Retinal pigment epithelial cell (primary cell): ENCODE results near the gene SHROOM3.
"Not testable (repeated sequence)": the region's sequence is repeated elsewhere in the genome, so short reads cannot be mapped to it uniquely, and the experiment has no call there.

Experiments
- DNase-seq: peaks from one replicate; pipeline ENCODE4 v3.0.0-alpha.2; 2010; ENCODE audit warnings: low read depth
- H3K4me3 ChIP-seq: 2 replicates; pipeline ENCODE4 v1.5.1; 2011; ENCODE audit warnings: mild to moderate bottlenecking, low read length, control low read depth, moderate library complexity
- TF ChIP-seq, protein P1 (sequence below): conservative IDR thresholded peaks from 2 replicates; pipeline ENCODE4 v1.5.1; 2011; ENCODE audit warnings: low read depth, low read length, control low read depth, inconsistent platforms

The SHROOM3 gene

DNA sequence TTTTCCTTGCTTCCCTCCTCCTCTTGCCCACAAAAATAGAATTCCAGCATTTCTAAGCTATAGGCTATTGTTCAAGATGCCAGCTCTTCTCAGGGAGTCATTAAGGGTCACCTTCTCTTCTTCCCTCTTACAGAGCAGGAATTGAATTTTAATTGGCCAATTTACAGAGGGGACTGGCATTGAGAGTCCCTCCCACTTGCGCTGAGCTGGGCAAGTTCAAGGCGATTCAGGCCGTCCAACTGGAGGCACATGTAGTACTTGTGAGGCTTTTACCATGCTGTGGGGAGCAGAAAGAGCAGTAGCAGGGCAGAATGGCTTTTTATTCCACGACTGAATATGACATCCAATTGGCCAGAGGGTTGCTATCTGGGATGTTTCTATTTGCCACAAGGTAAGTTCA, 281.0 kb downstream of the SHROOM3 start:
- TF ChIP-seq, protein P1, sequence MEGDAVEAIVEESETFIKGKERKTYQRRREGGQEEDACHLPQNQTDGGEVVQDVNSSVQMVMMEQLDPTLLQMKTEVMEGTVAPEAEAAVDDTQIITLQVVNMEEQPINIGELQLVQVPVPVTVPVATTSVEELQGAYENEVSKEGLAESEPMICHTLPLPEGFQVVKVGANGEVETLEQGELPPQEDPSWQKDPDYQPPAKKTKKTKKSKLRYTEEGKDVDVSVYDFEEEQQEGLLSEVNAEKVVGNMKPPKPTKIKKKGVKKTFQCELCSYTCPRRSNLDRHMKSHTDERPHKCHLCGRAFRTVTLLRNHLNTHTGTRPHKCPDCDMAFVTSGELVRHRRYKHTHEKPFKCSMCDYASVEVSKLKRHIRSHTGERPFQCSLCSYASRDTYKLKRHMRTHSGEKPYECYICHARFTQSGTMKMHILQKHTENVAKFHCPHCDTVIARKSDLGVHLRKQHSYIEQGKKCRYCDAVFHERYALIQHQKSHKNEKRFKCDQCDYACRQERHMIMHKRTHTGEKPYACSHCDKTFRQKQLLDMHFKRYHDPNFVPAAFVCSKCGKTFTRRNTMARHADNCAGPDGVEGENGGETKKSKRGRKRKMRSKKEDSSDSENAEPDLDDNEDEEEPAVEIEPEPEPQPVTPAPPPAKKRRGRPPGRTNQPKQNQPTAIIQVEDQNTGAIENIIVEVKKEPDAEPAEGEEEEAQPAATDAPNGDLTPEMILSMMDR: no peak
- no peak overlapping the region for H3K4me3 ChIP-seq
- DNase-seq: no peak

DNA sequence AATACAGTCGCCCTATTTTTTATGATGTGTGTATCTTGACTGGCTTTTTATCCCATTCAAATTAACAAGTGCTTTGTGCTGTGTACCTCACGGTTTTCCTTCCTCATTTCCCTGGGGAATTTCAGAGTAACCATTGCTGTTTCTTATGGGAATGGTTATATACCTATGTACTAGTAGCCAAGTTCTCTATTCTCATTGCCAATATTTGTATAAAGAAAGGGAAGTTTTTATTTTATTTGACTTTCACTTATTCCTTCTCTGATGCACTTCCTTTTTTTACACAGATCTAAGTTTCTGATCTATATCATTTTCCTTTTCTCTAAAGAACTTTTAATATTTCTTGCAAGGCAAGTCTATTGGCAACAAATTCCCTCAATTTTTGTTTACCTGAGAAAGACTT, 281.6 kb downstream of the SHROOM3 start:
- no peak for DNase-seq
- TF ChIP-seq, protein P1: no peak

DNA sequence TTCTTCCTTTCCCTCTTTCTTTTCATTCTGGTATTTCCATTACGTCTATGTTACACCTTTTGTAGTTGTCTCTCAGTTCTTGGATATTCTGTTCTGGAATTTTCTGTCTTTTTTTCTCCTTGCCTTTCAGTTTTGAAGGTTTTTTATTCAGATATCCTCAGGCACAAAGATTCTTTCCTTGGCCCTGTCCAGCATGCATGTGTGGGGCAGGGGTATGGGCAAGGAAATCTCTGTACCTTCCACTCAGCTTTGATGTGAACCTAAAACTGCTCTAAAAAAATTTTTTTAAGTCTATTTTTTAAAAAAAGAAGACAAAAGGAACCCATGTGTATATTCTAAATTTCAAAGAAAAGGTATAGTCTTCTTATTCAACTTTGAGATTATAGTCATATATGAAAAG, 282.4 kb downstream of the SHROOM3 start:
- no peak for DNase-seq
- TF ChIP-seq, protein P1: no peak
- H3K4me3 ChIP-seq: no peak overlapping the region

More for the DNA sequence above, 281.6 kb downstream of the SHROOM3 start:
- no peak overlapping the region for H3K4me3 ChIP-seq

DNA sequence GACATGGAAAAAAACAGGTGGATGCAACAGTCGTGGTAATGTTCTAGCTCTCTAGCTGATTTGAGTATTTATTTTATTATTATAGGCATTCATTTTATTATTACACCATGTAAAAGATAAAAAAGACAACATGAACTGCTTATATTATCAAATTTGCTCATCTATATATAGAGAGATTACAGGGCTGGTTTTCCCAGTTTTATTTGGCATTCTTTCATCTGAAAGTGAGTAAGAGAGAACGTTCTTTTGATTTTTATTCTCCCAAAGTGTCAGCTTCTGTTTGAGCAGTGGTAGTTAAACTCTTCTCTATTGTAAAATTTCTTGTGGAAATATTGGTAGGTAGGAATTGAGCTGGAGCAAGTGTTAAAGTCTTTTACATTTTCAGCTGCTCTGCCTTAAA, 283.0 kb downstream of the SHROOM3 start:
- no peak overlapping the region for H3K4me3 ChIP-seq
- no peak for DNase-seq
- TF ChIP-seq, protein P1: no peak

DNA sequence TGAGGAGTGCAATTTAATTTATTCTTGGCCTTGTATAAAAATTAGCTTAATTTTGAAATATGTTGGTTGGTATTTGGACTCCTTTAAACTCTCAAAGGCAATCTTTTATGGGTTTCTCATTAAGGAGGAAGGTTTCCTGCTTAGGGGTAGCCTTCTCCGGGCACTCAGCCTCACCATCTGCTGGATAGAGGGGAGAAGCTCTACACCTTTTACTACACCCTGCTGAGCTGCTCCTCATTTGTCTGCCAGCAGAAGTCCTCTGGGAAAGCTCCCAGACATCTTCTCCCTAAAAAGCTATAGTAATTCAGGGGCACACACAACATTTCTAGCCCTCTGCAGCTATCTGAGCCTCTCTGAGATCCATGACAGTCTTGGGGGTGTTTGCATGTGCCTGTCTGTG, 283.8 kb downstream of the SHROOM3 start:
- TF ChIP-seq, protein P1: no peak
- DNase-seq: no peak
- no peak overlapping the region for H3K4me3 ChIP-seq

DNA sequence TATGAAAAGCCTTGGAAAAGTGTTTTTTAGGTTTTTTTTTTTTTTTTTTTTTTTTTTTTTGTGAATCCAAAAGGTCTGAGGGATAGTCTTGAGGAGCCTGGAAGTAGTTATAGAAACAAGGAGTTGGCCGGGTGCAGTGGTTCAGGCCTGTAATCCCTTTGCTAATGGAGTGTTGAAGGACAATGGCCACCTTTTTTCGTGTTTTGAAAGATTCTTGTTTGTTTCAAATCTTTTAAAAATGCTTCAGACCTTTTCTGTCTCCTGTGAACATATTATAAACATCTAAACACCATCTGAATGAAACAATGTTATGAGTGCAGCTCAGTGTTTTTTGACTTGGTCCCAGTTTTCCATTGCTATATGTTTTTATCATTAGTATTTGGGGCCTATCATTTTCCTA, 285.1 kb downstream of the SHROOM3 start:
- TF ChIP-seq, protein P1: no peak
- DNase-seq: no peak
- no peak overlapping the region for H3K4me3 ChIP-seq

DNA sequence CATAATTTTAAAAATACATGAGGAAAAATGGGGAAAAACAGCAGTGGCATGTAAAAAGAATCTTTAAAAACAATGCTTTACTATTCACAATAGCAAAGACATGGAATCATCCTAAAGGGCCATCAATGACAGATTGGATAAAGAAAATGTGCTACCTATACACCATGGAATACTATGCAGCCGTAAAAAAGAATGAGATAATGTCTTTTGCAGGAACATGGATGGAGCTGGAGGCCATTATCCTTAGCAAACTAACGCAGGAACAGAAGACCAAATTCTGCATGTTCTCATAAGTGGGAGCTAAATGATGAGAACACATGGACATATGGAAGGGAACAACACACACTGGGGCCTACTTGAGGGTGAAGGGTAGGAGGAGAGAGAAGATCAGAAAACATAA, 287.1 kb downstream of the SHROOM3 start:
- not testable (repeated sequence) for H3K4me3 ChIP-seq, DNase-seq

DNA sequence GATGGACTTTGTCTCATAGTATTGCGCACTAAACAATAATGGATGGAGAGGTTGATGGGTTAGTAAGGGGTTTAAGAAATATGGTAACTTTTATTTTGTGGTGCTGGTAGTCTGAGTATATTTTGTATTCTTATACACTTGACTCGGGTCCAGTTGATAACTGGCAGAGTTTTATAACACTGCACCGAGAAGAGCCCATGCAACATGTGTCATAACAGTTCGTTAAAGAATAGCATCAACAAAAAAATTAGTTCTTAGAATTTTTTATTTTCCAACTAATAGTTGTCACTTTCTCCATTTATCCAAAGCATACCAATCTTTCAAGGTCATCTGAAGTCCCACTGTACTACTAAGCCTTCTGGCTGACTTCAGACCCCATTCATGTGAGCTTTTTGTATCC, 287.8 kb downstream of the SHROOM3 start:
- no peak overlapping the region for H3K4me3 ChIP-seq
- TF ChIP-seq, protein P1: no peak
- DNase-seq: no peak
